Sigmoid colon (tissue), 7 donors: ENCODE data around the gene CTNNA1. TPM values are rescaled to one million over a fixed set of nuclear protein-coding genes. Genes with fewer than 3 reads are reported as not detected.

Source experiments
- DNase-seq: peaks from one replicate; pipeline ENCODE4 v3.0.0-alpha.2; 2019
- H3K27ac ChIP-seq, 4 donors: fragments of 200-600 bp; sonication (generic); one replicate each; pipeline ENCODE4 v1.5.1; 2016 to 2019; ENCODE audit warnings: mild to moderate bottlenecking in 1 of 4
- H3K27me3 ChIP-seq, 3 donors: fragments of 200-600 bp; sonication (generic); one replicate each; pipeline ENCODE4 v1.5.1; 2019; ENCODE audit warnings: mild to moderate bottlenecking in 1 of 3
- H3K36me3 ChIP-seq, 4 donors: fragments of 200-600 bp; sonication (generic); one replicate each; pipeline ENCODE4 v1.5.1; 2016 to 2019
- H3K4me1 ChIP-seq, 4 donors: fragments of 200-600 bp; sonication (generic); one replicate each; pipeline ENCODE4 v1.5.1; 2017 to 2019
- H3K4me3 ChIP-seq, 4 donors: fragments of 200-600 bp; sonication (generic); one replicate each; pipeline ENCODE4 v1.5.1; 2017 to 2019; ENCODE audit warnings: mild to moderate bottlenecking in 2 of 4, moderate library complexity in 1 of 4
- H3K9me3 ChIP-seq, 4 donors: fragments of 200-600 bp in 3 of 4; sonication (generic) in 3 of 4; one replicate each; pipeline versions ENCODE4 v1.5.1 to v1.6.1; 2013 to 2019
- CTCF ChIP-seq, 4 experiments: fragments of 450-650 bp in 3 of 4; fragments of 200-600 bp in 1 of 4; IDR thresholded peaks; one replicate each; pipeline ENCODE4 v1.5.1; 2016 to 2019; ENCODE audit warnings: antibody characterized with exemption in 4 of 4, mild to moderate bottlenecking in 3 of 4, moderate library complexity in 2 of 4
- EP300 ChIP-seq, 4 donors: sonication (generic); formaldehyde crosslinking; IDR thresholded peaks; one replicate each; pipeline ENCODE4 v1.6.1; 2017; ENCODE audit warnings: antibody characterized with exemption in 4 of 4
- POLR2A ChIP-seq, 2 donors: fragments of 450-650 bp; IDR thresholded peaks; one replicate each; pipeline ENCODE4 v1.6.1; 2016; ENCODE audit warnings: antibody characterized with exemption in 2 of 2, mild to moderate bottlenecking in 2 of 2, moderate library complexity in 2 of 2
- POLR2AphosphoS5 ChIP-seq, 4 donors: sonication (generic); formaldehyde crosslinking; IDR thresholded peaks; one replicate each; pipeline ENCODE4 v1.6.1; 2017; ENCODE audit warnings: antibody characterized with exemption in 4 of 4
- WGBS, 2 donors: extraction: QIAGEN DNeasy Blood & Tissue Kit; methylation state at CpG; one replicate each; pipeline ENCODE4 v1.1.7; 2013; 5-methylcytosine and 5-hydroxymethylcytosine counted together
- intact Hi-C: fragments of 100-400 bp; cut with DNase I; formaldehyde crosslinking; loops from one replicate; pipeline ENCODE4 v1.15.1; 2023
- polyA plus RNA-seq, 3 donors: library from polyadenylated mRNA; stranded (reverse); fragments of 200-250 nt; gene quantifications; one replicate each; pipeline ENCODE4 v1.2.3, GENCODE V29; 2013
- total RNA-seq, 4 donors: library from RNA; depleted of rRNA; stranded (reverse); fragments of >200 nt; gene quantifications; one replicate each; pipeline ENCODE4 v1.1.0, GENCODE V29; 2016
- donor health status: healthy with polysubstance abuse.
- donor health status: Bipolar disorder and iron deficiency.
- donor health status: healthy.

Gene CTNNA1
- total and polyA plus RNA-seq, 7 donors = 163 to 256 (median 188) TPM

GRCh38 chr5:138972230-138972629 lies 219.0 kb downstream of the CTNNA1 start:
- no peak overlapping the region for H3K27ac ChIP-seq
- no peak overlapping the region for H3K4me3 ChIP-seq
- no peaks in the 10 kb centered on the region for H3K36me3 ChIP-seq
- no peaks in the 10 kb centered on the region for H3K9me3 ChIP-seq
- H3K4me1 ChIP-seq = peaks cover 0 to 40% (median 27%) of the 10 kb centered on the region in 4 donors
- WGBS, 2 donors = 90 to 96% methylated on average over 1 of the region's 1 CpG
- no peaks in the 10 kb centered on the region for H3K27me3 ChIP-seq
- no peak for DNase-seq
- no peak for TF ChIP-seq POLR2AphosphoS5 (IDR thresholded peaks at IDR 0.05)
- no peak for TF ChIP-seq EP300 (IDR thresholded peaks at IDR 0.05)
- intact Hi-C loops = no loop called here

- H3K36me3 ChIP-seq = no peaks in the 10 kb centered on the region
- WGBS, 2 donors = 92 to 95% methylated on average over 4 of the region's 4 CpGs
- H3K4me1 ChIP-seq = peaks cover 0 to 39% (median 27%) of the 10 kb centered on the region in 4 donors
- intact Hi-C loops = no loop called here
- no peaks in the 10 kb centered on the region for H3K27me3 ChIP-seq
- TF ChIP-seq EP300 (IDR thresholded peaks at IDR 0.05) (no peak), POLR2A (IDR thresholded peaks at IDR 0.05) (no peak), POLR2AphosphoS5 (IDR thresholded peaks at IDR 0.05) (no peak), CTCF (IDR thresholded peaks at IDR 0.05) (no peak)
- H3K4me3 ChIP-seq = no peak overlapping the region
- H3K9me3 ChIP-seq = no peaks in the 10 kb centered on the region
- no peak overlapping the region for H3K27ac ChIP-seq
- DNase-seq = no peak
Observed at GRCh38 chr5:138972836-138973235, 219.6 kb downstream of the CTNNA1 start.

GRCh38 chr5:138974227-138975063 lies 221.2 kb downstream of the CTNNA1 start:
- Histone ChIP-seq H3K4me3 (no peak overlapping the region), H3K27me3 (no peaks in the 10 kb centered on the region), H3K4me1 (peaks cover 0 to 43% (median 27%) of the 10 kb centered on the region in 4 donors), H3K9me3 (no peaks in the 10 kb centered on the region), H3K36me3 (no peaks in the 10 kb centered on the region), H3K27ac (peak overlapping the region; percentile 24 to 67 (median 58))
- DNase-seq = no peak
- whole genome bisulfite sequencing, 2 donors = 77 to 89% methylated on average over 8 of the region's 8 CpGs
- intact Hi-C loops = no loop called here
- TF ChIP-seq EP300 (IDR thresholded peaks at IDR 0.05) = no peak
- TF ChIP-seq POLR2AphosphoS5 (IDR thresholded peaks at IDR 0.05) = no peak
- no peak for TF ChIP-seq POLR2A (IDR thresholded peaks at IDR 0.05)

GRCh38 chr5:138975098-138975847 lies 222.0 kb downstream of the CTNNA1 start:
- 83 to 87% methylated on average over 10 of the region's 10 CpGs for WGBS, 2 donors

GRCh38 chr5:138978080-138978479 lies 224.9 kb downstream of the CTNNA1 start:
- Histone ChIP-seq H3K27me3 (no peaks in the 10 kb centered on the region), H3K9me3 (no peaks in the 10 kb centered on the region), H3K4me1 (peaks cover 0 to 39% (median 21%) of the 10 kb centered on the region in 4 donors), H3K27ac (no peak overlapping the region), H3K4me3 (no peak overlapping the region), H3K36me3 (no peaks in the 10 kb centered on the region)
- DNase-seq = no peak
- intact Hi-C loops = no loop called here
- 95% methylated on average over 1 of the region's 1 CpG for WGBS, 2 donors
- TF ChIP-seq CTCF (IDR thresholded peaks at IDR 0.05) = no peak

More at GRCh38 chr5:138975098-138975847, 222.0 kb downstream of the CTNNA1 start:
- H3K9me3 ChIP-seq = no peaks in the 10 kb centered on the region
- H3K27ac ChIP-seq = peak overlapping the region; percentile 24 to 67 (median 58)
- TF ChIP-seq POLR2AphosphoS5 (IDR thresholded peaks at IDR 0.05) = peak in 2 of 4 donors; percentile 25 to 34
- TF ChIP-seq POLR2A (IDR thresholded peaks at IDR 0.05) = no peak
- TF ChIP-seq EP300 (IDR thresholded peaks at IDR 0.05) = no peak
- no peak overlapping the region for H3K4me3 ChIP-seq
- no peaks in the 10 kb centered on the region for H3K36me3 ChIP-seq
- intact Hi-C loops = no loop called here
- DNase-seq = peak; percentile 79
- H3K4me1 ChIP-seq = peaks cover 0 to 43% (median 27%) of the 10 kb centered on the region in 4 donors
- no peaks in the 10 kb centered on the region for H3K27me3 ChIP-seq

GRCh38 chr5:138978581-138978980 lies 225.4 kb downstream of the CTNNA1 start:
- peaks cover 0 to 35% (median 19%) of the 10 kb centered on the region in 4 donors for H3K4me1 ChIP-seq

More at GRCh38 chr5:138978581-138978980, 225.4 kb downstream of the CTNNA1 start:
- Histone ChIP-seq H3K36me3 (no peaks in the 10 kb centered on the region), H3K9me3 (no peaks in the 10 kb centered on the region), H3K27ac (no peak overlapping the region), H3K27me3 (no peaks in the 10 kb centered on the region), H3K4me3 (no peak overlapping the region)
- WGBS, 2 donors = 95 to 98% methylated on average over 1 of the region's 1 CpG
- DNase-seq = no peak
- intact Hi-C loops = no loop called here
- TF ChIP-seq POLR2A (IDR thresholded peaks at IDR 0.05) = no peak
- TF ChIP-seq POLR2AphosphoS5 (IDR thresholded peaks at IDR 0.05) = no peak
- TF ChIP-seq CTCF (IDR thresholded peaks at IDR 0.05) = no peak
- no peak for TF ChIP-seq EP300 (IDR thresholded peaks at IDR 0.05)
